IMR-90 (cell line): Measurements from ENCODE around the gene SCAMP2. TPM values are rescaled to one million over a fixed set of nuclear protein-coding genes. Genes with fewer than 3 reads are reported as not detected.
A peak's percentile ranks its signal among the peaks of the same experiment; 100 is the strongest.

Experiments used
- ATAC-seq: fragments of 200-7000 bp; cut with Tn5 transposase; 2 replicates; pipeline ENCODE4 v1.9.1; 2020; ENCODE audit warnings: low read depth, mild to moderate bottlenecking, moderate library complexity
- BruUV-seq: library from RNA; stranded (reverse); fragments of 400-500 nt; replicated peaks from 2 replicates; lab custom pipeline; 2021; lab: Mats Ljungman, UMichigan
- CTCF ChIA-PET: fragments of 300-600 bp; formaldehyde crosslinking; extraction: SDS; loops from one replicate; lab custom pipeline; 2021; ENCODE audit warnings: antibody characterized with exemption; lab: Yijun Ruan, JAX
- POLR2A ChIA-PET: fragments of 300-600 bp; sonication (Branson Sonifier 250); formaldehyde crosslinking; loops from one replicate; lab custom pipeline; 2022; ENCODE audit warnings: antibody characterized with exemption; ENCODE audit not compliant: unreplicated experiment; lab: Charles Lee
- DNase-seq: peaks from one replicate; pipeline ENCODE4 v3.0.0; 2013
- H2AFZ ChIP-seq: replicated peaks from 2 replicates; pipeline ENCODE3; 2013; ENCODE audit warnings: low read length, mild to moderate bottlenecking; ENCODE audit not compliant: poor library complexity
- H2AK5ac ChIP-seq: 2 replicates; pipeline ENCODE4 v1.6.1; 2013; ENCODE audit warnings: low read depth, low read length, inconsistent platforms
- H2AK9ac ChIP-seq: replicated peaks from 2 replicates; pipeline ENCODE3; 2013; ENCODE audit warnings: mild to moderate bottlenecking, low read depth, low read length, moderate library complexity; ENCODE audit not compliant: poor library complexity
- H2BK120ac ChIP-seq: 2 replicates; pipeline ENCODE4 v1.6.1; 2013; ENCODE audit warnings: low read depth, low read length, inconsistent platforms
- H2BK15ac ChIP-seq: 3 replicates; pipeline ENCODE4 v1.6.1; 2013; ENCODE audit warnings: low read depth, low read length, inconsistent platforms
- H2BK20ac ChIP-seq: 2 replicates; pipeline ENCODE4 v1.6.1; 2013; ENCODE audit warnings: low read depth, mild to moderate bottlenecking, inconsistent platforms, low read length, moderate library complexity
- H2BK5ac ChIP-seq: 2 replicates; pipeline ENCODE4 v1.6.1; 2013; ENCODE audit warnings: mild to moderate bottlenecking, low read depth, low read length, inconsistent platforms; ENCODE audit not compliant: poor library complexity, severe bottlenecking
- H3K14ac ChIP-seq: replicated peaks from 2 replicates; pipeline ENCODE4 v1.6.1; 2013; ENCODE audit warnings: low read depth, low read length, inconsistent platforms
- H3K18ac ChIP-seq: 2 replicates; pipeline ENCODE4 v1.6.1; 2013; ENCODE audit warnings: low read depth, low read length, control low read depth
- H3K23ac ChIP-seq: 2 replicates; pipeline ENCODE4 v1.6.1; 2013; ENCODE audit warnings: low read depth, low read length, inconsistent platforms
- H3K27ac ChIP-seq: 2 replicates; pipeline ENCODE4 v1.5.1; 2013; ENCODE audit warnings: mild to moderate bottlenecking, control low read depth, low read length; ENCODE audit not compliant: insufficient read depth
- H3K27me3 ChIP-seq: 2 replicates; pipeline ENCODE4 v1.6.1; 2013; ENCODE audit warnings: low read length; ENCODE audit not compliant: control insufficient read depth, insufficient read depth
- H3K36me3 ChIP-seq: 2 replicates; pipeline ENCODE4 v1.6.1; 2013; ENCODE audit warnings: low read length, mixed read lengths; ENCODE audit not compliant: control insufficient read depth, insufficient read depth
- H3K4ac ChIP-seq: 2 replicates; pipeline ENCODE4 v1.6.1; 2013; ENCODE audit warnings: low read depth, low read length, inconsistent platforms
- H3K4me1 ChIP-seq: 2 replicates; pipeline ENCODE4 v1.6.1; 2013; ENCODE audit warnings: low read length, mixed read lengths; ENCODE audit not compliant: control insufficient read depth, insufficient read depth
- H3K4me2 ChIP-seq: 2 replicates; pipeline ENCODE4 v1.6.1; 2013; ENCODE audit warnings: low read depth, mild to moderate bottlenecking, control low read depth, low read length, moderate library complexity
- H3K4me3 ChIP-seq: 2 replicates; pipeline ENCODE4 v1.5.1; 2013; ENCODE audit warnings: low read depth, mild to moderate bottlenecking, control low read depth, low read length, moderate library complexity; ENCODE audit not compliant: insufficient read depth
- H3K56ac ChIP-seq: 2 replicates; pipeline ENCODE4 v1.6.1; 2013; ENCODE audit warnings: low read length, inconsistent platforms; ENCODE audit not compliant: insufficient read depth; ENCODE audit errors: extremely low read depth
- H3K79me1 ChIP-seq, 2 experiments: 2 replicates each; pipeline ENCODE4 v1.6.1; 2013; ENCODE audit warnings: low read length in 2 of 2, inconsistent platforms in 1 of 2, low read depth in 1 of 2
- H3K9ac ChIP-seq: 2 replicates; pipeline ENCODE4 v1.6.1; 2013; ENCODE audit warnings: low read depth, low read length, control low read depth
- H3K9me1 ChIP-seq: 2 replicates; pipeline ENCODE4 v1.6.1; 2013; ENCODE audit warnings: low read length, inconsistent platforms; ENCODE audit not compliant: insufficient read depth
- H3K9me3 ChIP-seq: 2 replicates; pipeline ENCODE4 v1.6.1; 2013; ENCODE audit warnings: low read length; ENCODE audit not compliant: control insufficient read depth, insufficient read depth
- H4K20me1 ChIP-seq: 2 replicates; pipeline ENCODE4 v1.6.1; 2013; ENCODE audit warnings: low read length, inconsistent platforms; ENCODE audit not compliant: insufficient read depth
- H4K5ac ChIP-seq: 2 replicates; pipeline ENCODE4 v1.6.1; 2013; ENCODE audit warnings: mild to moderate bottlenecking, low read depth, low read length, control low read depth
- H4K8ac ChIP-seq, 2 experiments: 2 replicates each; pipeline ENCODE4 v1.6.1; 2013; ENCODE audit warnings: low read depth in 2 of 2, low read length in 2 of 2, control low read depth in 1 of 2, inconsistent platforms in 1 of 2
- H4K91ac ChIP-seq: 2 replicates; pipeline ENCODE4 v1.6.1; 2013; ENCODE audit warnings: low read depth, low read length, inconsistent platforms; ENCODE audit not compliant: insufficient read depth
- BHLHE40 ChIP-seq: fragments of 150-350 bp; IDR thresholded peaks from 2 replicates; pipeline ENCODE4 v1.6.1; 2016; ENCODE audit warnings: mild to moderate bottlenecking, low read depth, low read length
- CEBPB ChIP-seq: IDR thresholded peaks from 2 replicates; pipeline ENCODE4 v1.6.1; 2012; ENCODE audit warnings: low read depth, low read length, improper control_type of control experiment
- FOS ChIP-seq: fragments of 150-350 bp; IDR thresholded peaks from 2 replicates; pipeline ENCODE4 v1.6.1; 2016; ENCODE audit warnings: low read depth, low read length
- MXI1 ChIP-seq: IDR thresholded peaks from 2 replicates; pipeline ENCODE4 v1.6.1; 2012; ENCODE audit warnings: low read depth, mild to moderate bottlenecking, low read length, moderate library complexity, borderline replicate concordance
- NFE2L2 ChIP-seq: fragments of 150-350 bp; IDR thresholded peaks from 2 replicates; pipeline ENCODE4 v1.6.1; 2016; ENCODE audit warnings: low read depth, mild to moderate bottlenecking, low read length
- SMC3 ChIP-seq: fragments of 150-350 bp; IDR thresholded peaks from 2 replicates; pipeline ENCODE4 v1.6.1; 2016; ENCODE audit warnings: low read depth, mild to moderate bottlenecking, antibody characterized with exemption, low read length, moderate library complexity
- WGBS, 2 experiments: methylation state at CpG; one replicate each; pipeline versions ENCODE4 v1.1.5 to v1.1.7; 2013; ENCODE audit warnings: missing lambda C conversion rate in 2 of 2; ENCODE audit not compliant: insufficient read length in 1 of 2; ENCODE audit errors: extremely low coverage in 2 of 2; 5-methylcytosine and 5-hydroxymethylcytosine counted together
- dilution Hi-C: fragments of 300-500 bp; cut with HindIII; formaldehyde crosslinking; loops from one replicate; pipeline ENCODE4 v1.14.3; 2018; ENCODE audit warnings: low sequenced_read_pairs; ENCODE audit not compliant: unreplicated experiment
- in situ Hi-C: fragments of 300-500 bp; cut with MboI; formaldehyde crosslinking; loops from 3 replicates; pipeline ENCODE4 v1.14.3; 2019; ENCODE audit warnings: low sequenced_read_pairs, inconsistent platforms, mixed read lengths
- intact Hi-C: fragments of 100-400 bp; cut with micrococcal nuclease; formaldehyde crosslinking; loops from 2 replicates; pipeline ENCODE4 v1.10.0; 2022
- polyA plus RNA-seq, 3 experiments: library from polyadenylated mRNA; depleted of rRNA; stranded (reverse); fragments of >200 nt; gene quantifications; 2 replicates each; pipeline ENCODE4 v1.2.3, GENCODE V29; 2012; ENCODE audit warnings: low replicate concordance in 1 of 3
- total RNA-seq: library from RNA; depleted of rRNA; stranded (reverse); fragments of >200 nt; gene quantifications from 2 replicates; pipeline ENCODE4 v1.2.3, GENCODE V29; 2012
- TF ChIP-seq, protein P1 (sequence below): conservative IDR thresholded peaks from 2 replicates; pipeline ENCODE4 v1.5.1; 2012; ENCODE audit warnings: mild to moderate bottlenecking, low read depth, low read length, improper control_type of control experiment

Gene SCAMP2
- total and polyA plus RNA-seq, 2 of the 4 experiments (the other 2 are of a cell fraction) = 25.8 to 111 TPM

- no peak overlapping the region for H2BK5ac ChIP-seq
Observed at GRCh38 chr15:74872702-74873035, 496 bp downstream of the SCAMP2 start.

More at GRCh38 chr15:74872702-74873035, 496 bp downstream of the SCAMP2 start:
- dilution Hi-C loops (no loop called here), in situ Hi-C loops (no loop called here), intact Hi-C loops (no loop called here)
- CTCF ChIA-PET = interaction anchor here (0.6 kb wide), 1 partner anchor 23 kb away, joined by 3 read pairs; no protein-coding TSS in a partner anchor
- H3K79me1 ChIP-seq = peaks cover 13 to 57% of the 10 kb centered on the region in 2 experiments; a peak in 3 of 4 replicates
- no peak overlapping the region for H2BK120ac ChIP-seq
- H3K9ac ChIP-seq = peak overlapping the region; percentile 23; the same call in 1 of the 2 replicates
- ATAC-seq (no peak), DNase-seq (no peak)
- peak overlapping the region; percentile 98 for H2AK9ac ChIP-seq
- H4K8ac ChIP-seq = peak overlapping the region; percentile 71 to 95; a peak in 3 of 4 replicates
- peak overlapping the region; percentile 92 for H2AK5ac ChIP-seq
- H3K4ac ChIP-seq = peak overlapping the region; percentile 63; the same call in 1 of the 2 replicates
- peak overlapping the region; percentile 80 for H3K4me3 ChIP-seq
- H3K9me1 ChIP-seq = peaks cover 27% of the 10 kb centered on the region
- H3K18ac ChIP-seq = no peak overlapping the region
- H3K9me3 ChIP-seq = no peaks in the 10 kb centered on the region
- H3K27me3 ChIP-seq = no peaks in the 10 kb centered on the region
- H3K27ac ChIP-seq = no peak overlapping the region; the same call in 1 of the 2 replicates
- no peak overlapping the region for H2BK15ac ChIP-seq
- H4K91ac ChIP-seq = no peak overlapping the region
- no peak overlapping the region for H4K5ac ChIP-seq
- POLR2A ChIA-PET = interaction anchor here (1.0 kb wide), 1 partner anchor 66 kb away, joined by 4 read pairs; no protein-coding TSS in a partner anchor
- H3K56ac ChIP-seq = no peak overlapping the region
- peaks cover 2% of the 10 kb centered on the region for H3K36me3 ChIP-seq
- H3K4me2 ChIP-seq = peak overlapping the region; percentile 83
- no peak overlapping the region for H3K23ac ChIP-seq
- WGBS, 2 experiments = 0% methylated on average over 1 of the region's 11 CpGs; no CpG with 5 or more reads in 1 of the 2 experiments
- peaks cover 44% of the 10 kb centered on the region for H4K20me1 ChIP-seq
- peaks cover 15% of the 10 kb centered on the region for H3K4me1 ChIP-seq
- no peak overlapping the region for H2BK20ac ChIP-seq
- BruUV-seq = no TSS peak
- H3K14ac ChIP-seq = peak overlapping the region; percentile 33; the same call in 1 of the 2 replicates
- peak overlapping the region; percentile 98 for H2AFZ ChIP-seq
- TF ChIP-seq CEBPB (no peak), FOS (no peak), SMC3 (no peak), MXI1 (no peak), BHLHE40 (no peak), NFE2L2 (no peak)
- TF ChIP-seq, protein P1, sequence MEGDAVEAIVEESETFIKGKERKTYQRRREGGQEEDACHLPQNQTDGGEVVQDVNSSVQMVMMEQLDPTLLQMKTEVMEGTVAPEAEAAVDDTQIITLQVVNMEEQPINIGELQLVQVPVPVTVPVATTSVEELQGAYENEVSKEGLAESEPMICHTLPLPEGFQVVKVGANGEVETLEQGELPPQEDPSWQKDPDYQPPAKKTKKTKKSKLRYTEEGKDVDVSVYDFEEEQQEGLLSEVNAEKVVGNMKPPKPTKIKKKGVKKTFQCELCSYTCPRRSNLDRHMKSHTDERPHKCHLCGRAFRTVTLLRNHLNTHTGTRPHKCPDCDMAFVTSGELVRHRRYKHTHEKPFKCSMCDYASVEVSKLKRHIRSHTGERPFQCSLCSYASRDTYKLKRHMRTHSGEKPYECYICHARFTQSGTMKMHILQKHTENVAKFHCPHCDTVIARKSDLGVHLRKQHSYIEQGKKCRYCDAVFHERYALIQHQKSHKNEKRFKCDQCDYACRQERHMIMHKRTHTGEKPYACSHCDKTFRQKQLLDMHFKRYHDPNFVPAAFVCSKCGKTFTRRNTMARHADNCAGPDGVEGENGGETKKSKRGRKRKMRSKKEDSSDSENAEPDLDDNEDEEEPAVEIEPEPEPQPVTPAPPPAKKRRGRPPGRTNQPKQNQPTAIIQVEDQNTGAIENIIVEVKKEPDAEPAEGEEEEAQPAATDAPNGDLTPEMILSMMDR = no peak
